ENCODE measurements around the gene EEF1AKMT3.
A peak's percentile ranks its signal among the peaks of the same experiment; 100 is the strongest.

EEF1AKMT3 gene

GRCh38 chr12:57783466-57783801 lies 11.0 kb downstream of the EEF1AKMT3 start:
- no peak for DNase-seq (ENCODE audit: low spot score)

DNA sequence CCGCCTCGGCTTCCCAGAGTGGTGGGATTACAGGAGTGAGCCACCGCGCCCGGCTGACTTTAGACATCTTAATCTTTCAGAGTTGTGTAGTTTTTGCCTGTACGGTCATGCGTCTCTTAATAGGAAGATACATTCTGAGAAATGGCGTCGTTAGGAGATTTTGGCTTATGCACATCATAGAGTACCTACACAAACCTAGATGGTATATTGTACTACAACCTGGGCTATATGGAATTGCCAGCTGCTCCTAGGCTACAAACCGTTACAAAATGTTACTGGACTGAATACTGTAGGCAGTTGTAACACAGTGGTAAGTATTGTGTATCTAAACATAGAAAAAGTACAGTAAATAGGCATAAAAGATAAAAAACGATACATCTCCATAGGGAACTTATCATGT lies 11.4 kb downstream of the EEF1AKMT3 start:
- no peak for DNase-seq (ENCODE audit: low spot score)

DNA sequence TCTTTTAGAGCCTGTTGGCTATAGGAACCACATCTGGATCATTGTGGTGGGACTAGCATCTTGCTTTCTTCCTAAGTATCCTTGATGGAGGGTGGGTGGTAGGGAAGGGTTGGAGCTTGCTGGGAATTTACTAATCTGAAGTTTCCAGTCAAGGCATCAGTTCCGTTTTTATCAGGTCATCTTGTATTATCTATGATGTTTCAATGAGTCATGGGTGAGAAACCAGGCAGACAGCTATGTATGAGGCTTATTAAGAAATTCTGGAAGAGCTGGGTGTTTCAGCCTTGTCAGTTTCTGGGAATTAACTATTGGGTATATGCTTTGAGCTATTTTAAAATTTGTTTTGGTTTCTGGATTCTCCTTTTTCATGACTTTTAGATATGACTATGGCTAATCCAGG lies 21.5 kb downstream of the EEF1AKMT3 start:
- DNase-seq (ENCODE audit: low spot score) = no peak

DNA sequence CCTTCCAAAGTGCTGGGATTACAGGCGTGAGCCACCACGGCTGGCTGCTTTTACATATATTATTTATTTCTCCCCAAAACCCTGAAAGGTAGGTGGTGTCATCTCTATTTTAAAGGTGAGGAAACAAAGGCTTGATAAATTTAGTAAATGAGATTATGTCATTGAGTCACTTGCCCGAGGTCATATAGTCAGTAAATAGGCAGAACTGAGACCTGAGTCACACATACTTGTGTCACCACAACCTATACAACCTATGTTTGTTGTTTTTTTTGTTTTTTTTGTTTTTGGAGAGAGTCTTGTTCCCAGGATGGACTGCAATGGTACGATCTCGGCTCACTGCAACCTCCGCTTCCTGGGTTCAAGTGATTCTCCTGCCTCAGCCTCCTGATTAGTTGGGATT lies 22.9 kb downstream of the EEF1AKMT3 start:
- DNase-seq (ENCODE audit: low spot score) = no peak

DNA sequence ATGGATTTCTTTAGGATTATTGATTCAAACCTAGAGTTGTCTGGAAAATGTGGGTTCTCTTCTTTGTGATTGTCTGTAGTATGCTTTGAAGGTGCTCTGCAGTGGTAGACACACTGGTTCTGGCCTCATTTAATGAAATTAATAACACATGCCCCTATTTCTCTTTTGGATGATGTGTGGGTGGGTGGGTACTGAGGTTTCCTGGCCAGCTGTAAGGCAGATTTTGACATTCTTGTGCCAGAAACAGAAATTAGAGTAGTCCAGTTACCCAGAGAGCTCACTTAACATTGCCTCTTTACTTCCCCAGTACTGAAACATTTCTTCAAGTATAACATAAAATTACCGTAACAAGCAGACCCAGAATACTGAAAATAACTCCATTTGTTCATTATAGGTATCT lies 24.6 kb downstream of the EEF1AKMT3 start:
- DNase-seq (ENCODE audit: low spot score) = no peak

- DNase-seq (ENCODE audit: low spot score) = no peak
Measured at GRCh38 chr12:57797933-57798332, 25.5 kb downstream of the EEF1AKMT3 start.

DNA sequence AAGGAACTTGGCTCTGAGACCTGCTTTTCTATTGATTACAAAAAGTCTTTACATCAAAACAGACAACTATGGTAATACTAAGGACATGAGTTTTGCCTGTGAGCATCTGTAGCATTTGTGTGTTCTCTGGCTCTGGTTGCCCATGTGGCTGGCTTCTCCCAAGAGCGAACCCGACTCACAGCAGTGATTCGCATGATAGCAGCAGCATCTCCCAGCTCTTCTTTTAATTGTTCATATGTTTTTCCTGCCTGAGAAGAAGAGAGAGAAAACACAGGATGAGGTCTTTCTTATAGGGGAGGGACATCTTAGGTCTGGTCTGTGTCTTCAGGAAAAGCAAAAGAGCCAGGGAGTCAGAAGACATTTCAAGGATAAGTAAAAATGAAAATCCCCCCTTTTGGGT lies 28.6 kb downstream of the EEF1AKMT3 start:
- no peak for DNase-seq (ENCODE audit: low spot score)

DNA sequence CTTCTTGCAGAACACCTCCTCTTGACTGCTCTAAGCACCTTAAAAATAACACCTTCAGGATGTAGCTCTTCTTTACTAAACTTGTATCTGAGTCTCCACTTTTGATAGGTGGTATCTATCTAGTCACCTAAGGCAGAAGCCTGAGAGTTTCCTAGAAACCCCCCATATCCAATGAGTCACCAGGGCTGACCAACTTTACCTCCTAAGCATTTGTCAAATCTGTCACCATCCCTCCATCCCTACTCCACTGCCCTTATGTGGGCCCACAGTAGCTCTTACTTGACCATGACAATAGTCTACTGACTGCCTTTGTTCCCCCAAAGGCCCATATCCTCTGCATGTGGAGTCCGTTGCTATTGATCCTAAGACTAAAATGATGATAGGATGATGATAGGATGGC lies 30.2 kb downstream of the EEF1AKMT3 start:
- DNase-seq (ENCODE audit: low spot score) = no peak

DNA sequence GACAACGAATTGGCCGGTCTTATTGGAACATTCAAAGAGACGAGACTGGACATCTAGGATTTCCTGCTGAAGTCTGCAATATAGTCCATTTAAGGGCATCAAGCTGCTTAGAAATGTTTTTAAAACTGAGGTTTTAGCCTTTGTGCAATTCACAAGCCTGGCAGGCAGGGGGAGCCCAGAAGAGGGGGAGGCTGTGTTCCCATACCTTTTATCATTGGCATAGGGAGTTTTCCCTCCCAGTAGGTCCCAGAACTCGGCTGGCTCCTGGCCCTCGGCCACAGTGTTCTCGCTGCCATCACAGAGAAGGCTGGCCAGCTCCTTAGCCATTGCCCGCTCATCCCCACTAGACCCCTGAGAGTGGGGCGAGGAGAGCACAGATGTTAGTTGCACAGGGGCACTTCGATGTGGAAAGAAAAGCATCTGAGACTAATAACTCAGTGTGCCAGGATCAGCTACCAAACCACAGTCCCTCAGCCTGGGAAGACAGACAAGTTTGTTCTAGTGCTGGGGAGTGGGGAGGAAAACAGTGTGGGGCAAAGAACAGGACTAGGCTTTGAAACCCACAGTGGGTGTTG lies 31.0 kb downstream of the EEF1AKMT3 start:
- peak; percentile 47 for DNase-seq (ENCODE audit: low spot score)

- no peak for DNase-seq (ENCODE audit: low spot score)
Measured at GRCh38 chr12:57806677-57807076, 34.3 kb downstream of the EEF1AKMT3 start.

GRCh38 chr12:57807285-57807684 lies 34.9 kb downstream of the EEF1AKMT3 start:
- no peak for DNase-seq (ENCODE audit: low spot score)

- DNase-seq (ENCODE audit: low spot score) = no peak
Measured at GRCh38 chr12:57808351-57808750, 35.9 kb downstream of the EEF1AKMT3 start.

GRCh38 chr12:57809425-57809824 lies 37.0 kb downstream of the EEF1AKMT3 start:
- DNase-seq (ENCODE audit: low spot score) = no peak

DNA sequence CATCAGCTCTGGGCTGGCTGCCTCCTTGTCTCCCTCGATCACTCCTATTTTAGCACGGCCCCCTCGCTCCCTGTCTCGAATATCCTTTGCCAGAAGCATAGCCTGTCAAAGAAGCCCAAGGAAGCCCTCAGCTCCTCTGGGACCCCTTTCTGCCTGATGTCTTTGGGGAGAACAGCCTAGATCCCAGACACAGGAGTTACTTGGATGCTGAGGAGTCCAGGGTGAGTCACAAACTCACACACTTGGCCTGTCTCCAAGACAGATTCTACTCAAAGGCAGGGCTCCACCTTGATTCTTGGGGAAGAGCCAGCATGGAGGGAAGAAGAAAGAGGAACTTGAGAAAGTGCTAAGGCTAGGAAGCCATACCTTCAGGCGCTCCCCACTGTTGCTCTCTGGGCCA lies 38.0 kb downstream of the EEF1AKMT3 start:
- no peak for DNase-seq (ENCODE audit: low spot score)

- no peak for DNase-seq (ENCODE audit: low spot score)
Measured at GRCh38 chr12:57811028-57811755, 38.8 kb downstream of the EEF1AKMT3 start.

GRCh38 chr12:57813111-57813970 lies 40.9 kb downstream of the EEF1AKMT3 start:
- DNase-seq (ENCODE audit: low spot score) = no peak

DNA sequence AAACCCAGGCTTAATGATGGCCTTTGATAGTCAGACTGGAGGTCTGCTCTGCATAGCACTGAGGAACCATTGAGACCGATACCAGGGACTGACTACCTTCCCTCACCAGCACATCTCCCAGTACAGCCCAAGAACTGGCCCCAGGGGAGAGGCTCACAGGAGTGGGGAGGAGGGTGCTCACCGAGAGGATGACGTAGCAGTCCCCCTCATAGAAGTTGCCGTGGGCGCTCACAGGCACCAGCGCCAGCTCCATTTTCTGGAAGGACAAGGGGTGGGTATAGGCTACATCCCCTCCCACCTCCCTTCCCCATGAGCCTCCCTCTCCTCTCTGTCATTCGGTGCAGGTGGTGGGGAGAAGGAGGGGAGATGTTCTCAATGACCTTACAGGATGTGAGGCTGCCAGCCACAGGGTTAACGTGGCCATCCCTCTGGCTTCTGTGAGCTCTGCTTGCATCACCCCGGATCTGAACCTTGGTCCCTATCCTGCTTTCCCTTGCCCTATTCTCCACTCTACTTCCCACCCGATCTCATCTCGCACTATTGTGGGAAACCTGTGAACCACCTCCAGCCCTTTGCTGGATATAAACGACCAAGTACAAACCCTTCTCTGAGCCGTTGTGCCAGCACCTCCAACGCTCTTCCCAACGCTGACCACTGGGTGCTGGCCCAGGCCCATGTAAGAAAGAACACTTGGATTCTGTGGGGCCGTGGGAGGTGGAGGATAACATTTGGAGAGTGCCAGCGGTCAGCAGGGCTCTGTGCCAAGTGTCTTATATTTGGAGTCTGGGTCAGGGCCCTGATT lies 41.8 kb downstream of the EEF1AKMT3 start:
- no peak for DNase-seq (ENCODE audit: low spot score)

- no peak for DNase-seq (ENCODE audit: low spot score)
Measured at GRCh38 chr12:57815177-57816000, 43.0 kb downstream of the EEF1AKMT3 start.

- DNase-seq (ENCODE audit: low spot score) = no peak
Measured at GRCh38 chr12:57816001-57816854, 43.8 kb downstream of the EEF1AKMT3 start.

DNA sequence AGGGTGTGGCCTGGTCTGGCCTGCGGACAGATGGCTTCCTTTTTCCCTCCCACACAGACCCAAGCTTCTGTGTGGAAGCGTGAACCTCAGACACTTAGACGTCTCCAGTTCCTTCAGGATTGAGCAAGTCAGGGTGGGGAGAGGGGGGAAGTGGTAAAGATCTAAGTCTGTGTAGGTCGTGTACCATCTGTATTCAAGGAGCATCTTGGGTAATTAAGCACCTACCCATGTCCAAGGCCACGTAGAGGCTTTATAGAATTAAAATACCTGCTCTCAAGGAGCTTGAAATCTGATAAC lies 44.4 kb downstream of the EEF1AKMT3 start:
- DNase-seq (ENCODE audit: low spot score) = no peak
